IPS-20b (cell line): Measurements from ENCODE around the gene CYTH2.
A peak's percentile ranks its signal among the peaks of the same experiment; 100 is the strongest.

Experiments
- H3K27ac ChIP-seq: one replicate; pipeline ENCODE4 v1.5.1; 2013; ENCODE audit warnings: low read length
- H3K27me3 ChIP-seq: 2 replicates; pipeline ENCODE4 v1.6.1; 2013; ENCODE audit warnings: mild to moderate bottlenecking, low read length, inconsistent platforms; ENCODE audit not compliant: insufficient read depth
- H3K36me3 ChIP-seq: 2 replicates; pipeline ENCODE4 v1.6.1; 2013; ENCODE audit warnings: low read depth, mild to moderate bottlenecking, inconsistent platforms, low read length, moderate library complexity; ENCODE audit not compliant: insufficient read depth
- H3K4me1 ChIP-seq: 2 replicates; pipeline ENCODE4 v1.6.1; 2013; ENCODE audit warnings: mild to moderate bottlenecking, control low read depth, inconsistent platforms, low read length, moderate library complexity; ENCODE audit not compliant: insufficient read depth
- H3K4me3 ChIP-seq: 2 replicates; pipeline ENCODE4 v1.5.1; 2013; ENCODE audit warnings: mild to moderate bottlenecking, low read length, inconsistent platforms
- H3K9ac ChIP-seq: 2 replicates; pipeline ENCODE4 v1.6.1; 2013; ENCODE audit warnings: low read depth, mild to moderate bottlenecking, inconsistent platforms, low read length, moderate library complexity
- H3K9me3 ChIP-seq: 2 replicates; pipeline ENCODE4 v1.6.1; 2013; ENCODE audit warnings: mild to moderate bottlenecking, low read depth, low read length, inconsistent platforms; ENCODE audit not compliant: insufficient read depth

The CYTH2 gene

DNA sequence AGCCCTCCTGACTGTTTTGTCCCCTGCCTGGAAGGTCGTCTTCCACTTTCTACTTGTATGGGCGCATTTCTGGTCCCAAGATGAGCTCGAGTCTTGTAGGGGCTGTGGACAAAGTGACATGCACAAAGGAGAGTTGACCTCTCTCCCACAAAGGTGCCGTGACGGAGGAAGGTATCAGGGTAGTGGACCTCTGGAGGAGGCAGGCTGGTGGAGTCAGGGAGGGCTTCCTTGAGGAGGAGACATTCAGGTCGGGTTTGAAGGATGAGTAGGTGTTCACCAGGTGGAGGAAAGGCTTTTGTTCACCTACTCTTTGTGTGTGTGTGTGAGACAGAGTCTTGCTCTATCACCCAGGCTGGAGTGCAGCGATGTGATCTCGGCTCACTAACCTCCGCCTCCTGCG is 1.7 kb downstream of the CYTH2 start:
- H3K36me3 ChIP-seq: peaks cover 56% of the 10 kb centered on the region
- no peaks in the 10 kb centered on the region for H3K9me3 ChIP-seq
- no peak overlapping the region for H3K4me3 ChIP-seq
- no peaks in the 10 kb centered on the region for H3K4me1 ChIP-seq
- no peak overlapping the region for H3K9ac ChIP-seq
- no peaks in the 10 kb centered on the region for H3K27me3 ChIP-seq
- no peak overlapping the region for H3K27ac ChIP-seq

DNA sequence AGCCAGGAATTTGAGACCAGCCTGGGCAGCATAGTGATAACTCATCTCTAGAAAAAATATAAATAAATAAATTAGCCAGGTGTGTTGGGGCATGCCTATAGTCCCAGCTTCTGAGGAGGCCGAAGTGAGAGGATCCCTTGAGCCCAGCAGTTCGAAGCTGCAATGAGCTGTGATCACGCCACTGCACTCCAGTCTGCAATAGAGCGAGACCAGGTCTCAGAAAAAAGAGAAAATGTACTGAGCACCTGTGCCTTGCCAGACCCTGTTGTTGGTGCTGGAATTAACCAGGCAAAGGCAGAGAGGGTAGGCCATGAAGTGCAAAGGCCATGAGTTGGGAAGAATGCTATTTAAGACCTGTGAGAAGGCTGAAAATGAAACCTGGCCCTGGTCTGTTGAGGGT is 2.7 kb downstream of the CYTH2 start:
- Histone ChIP-seq H3K27ac (no peak overlapping the region), H3K9me3 (no peaks in the 10 kb centered on the region), H3K4me1 (no peaks in the 10 kb centered on the region), H3K27me3 (no peaks in the 10 kb centered on the region), H3K4me3 (no peak overlapping the region), H3K36me3 (peaks cover 66% of the 10 kb centered on the region), H3K9ac (no peak overlapping the region)

DNA sequence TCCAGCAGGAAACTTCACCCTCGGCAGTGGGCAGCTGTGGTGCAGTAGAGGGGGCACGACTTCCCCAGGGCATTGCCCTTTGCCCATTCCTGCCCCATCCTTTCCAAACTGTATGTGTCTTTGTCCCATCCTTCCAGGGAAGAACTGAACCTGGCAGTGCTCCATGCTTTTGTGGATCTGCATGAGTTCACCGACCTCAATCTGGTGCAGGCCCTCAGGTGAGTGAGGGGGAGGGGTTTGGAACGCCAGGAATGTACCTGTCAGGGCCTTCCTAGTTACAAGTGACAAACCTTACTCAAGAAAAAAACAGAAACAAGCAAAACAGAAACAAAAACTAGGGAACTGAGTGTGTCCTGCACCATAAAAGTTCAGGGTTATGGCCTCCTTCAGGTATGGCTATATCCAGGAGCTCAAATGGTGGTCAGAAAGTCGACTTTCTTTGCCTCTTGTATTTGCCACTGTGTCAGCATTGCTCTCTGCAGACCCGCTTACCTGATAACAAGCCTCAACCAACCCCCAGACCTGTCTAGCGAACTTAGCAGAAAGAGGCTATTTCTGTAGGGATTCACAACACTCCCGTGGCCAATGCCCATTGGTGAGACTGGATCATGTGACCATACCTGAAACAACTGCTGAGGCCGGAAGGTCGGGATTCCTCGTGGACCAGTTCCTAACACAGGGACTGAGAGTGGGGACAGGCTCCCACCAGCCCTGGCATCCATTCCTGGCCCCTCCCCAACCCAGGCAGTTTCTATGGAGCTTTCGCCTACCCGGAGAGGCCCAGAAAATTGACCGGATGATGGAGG is 4.2 kb downstream of the CYTH2 start:
- no peak overlapping the region for H3K4me3 ChIP-seq
- no peaks in the 10 kb centered on the region for H3K4me1 ChIP-seq
- no peaks in the 10 kb centered on the region for H3K27me3 ChIP-seq
- no peak overlapping the region for H3K27ac ChIP-seq
- H3K36me3 ChIP-seq: peaks cover 80% of the 10 kb centered on the region
- H3K9me3 ChIP-seq: no peaks in the 10 kb centered on the region
- no peak overlapping the region for H3K9ac ChIP-seq

DNA sequence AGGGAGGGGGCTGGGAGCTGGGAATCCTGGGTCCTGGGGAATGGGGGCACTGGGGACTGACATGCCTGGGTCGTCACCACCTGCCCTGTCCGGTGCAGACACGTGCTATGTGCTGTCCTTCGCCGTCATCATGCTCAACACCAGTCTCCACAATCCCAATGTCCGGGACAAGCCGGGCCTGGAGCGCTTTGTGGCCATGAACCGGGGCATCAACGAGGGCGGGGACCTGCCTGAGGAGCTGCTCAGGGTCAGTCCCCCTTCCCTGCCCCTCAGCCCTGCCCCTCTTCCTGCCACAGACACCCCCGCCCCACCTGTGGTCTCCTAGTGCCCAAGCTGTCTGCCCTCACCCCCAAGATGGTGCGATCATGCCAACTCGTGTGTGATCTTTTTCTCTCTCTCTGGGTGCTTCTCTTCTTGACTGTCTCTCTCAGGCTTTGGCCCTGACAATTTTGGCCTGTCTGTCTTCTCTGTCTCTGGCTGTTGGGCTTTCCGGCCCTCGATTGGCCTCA is 5.0 kb downstream of the CYTH2 start:
- no peak overlapping the region for H3K9ac ChIP-seq
- H3K4me3 ChIP-seq: no peak overlapping the region
- H3K27me3 ChIP-seq: no peaks in the 10 kb centered on the region
- peaks cover 85% of the 10 kb centered on the region for H3K36me3 ChIP-seq
- no peaks in the 10 kb centered on the region for H3K9me3 ChIP-seq
- no peak overlapping the region for H3K27ac ChIP-seq
- no peaks in the 10 kb centered on the region for H3K4me1 ChIP-seq

DNA sequence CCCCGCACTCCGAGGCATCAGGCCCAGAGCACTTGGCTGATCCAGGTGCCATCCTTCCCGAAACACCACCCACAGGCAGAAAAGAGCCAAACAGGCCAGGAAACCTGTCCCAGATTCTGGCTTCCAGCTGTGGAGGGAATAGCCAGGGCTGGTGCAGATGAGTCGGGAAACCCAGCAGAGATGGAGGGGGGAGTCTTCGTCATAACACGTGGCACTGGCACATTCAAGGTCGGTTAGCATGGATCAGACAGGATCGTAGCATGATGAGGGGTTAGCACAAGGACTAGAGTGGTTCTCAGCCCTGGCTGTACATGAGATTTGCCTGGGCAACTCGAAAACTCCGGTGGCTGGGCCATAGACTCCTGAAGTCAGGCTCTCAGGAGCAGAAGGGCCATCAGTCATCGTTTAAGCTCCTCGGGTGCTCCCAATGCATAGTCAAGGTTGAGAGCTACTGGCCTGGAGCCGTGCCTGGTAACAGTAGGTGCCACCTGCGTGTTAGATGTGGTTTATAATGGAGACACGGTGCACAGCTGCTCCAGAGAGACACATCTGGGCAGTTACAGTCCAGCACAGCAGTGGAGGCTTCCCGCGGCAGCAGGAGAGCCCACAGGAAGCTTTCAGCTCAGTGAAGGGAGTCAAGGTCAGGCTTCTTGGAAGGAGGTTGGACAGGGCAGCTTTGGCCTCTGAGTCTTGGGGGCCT is 6.3 kb downstream of the CYTH2 start:
- H3K9ac ChIP-seq: no peak overlapping the region
- H3K9me3 ChIP-seq: no peaks in the 10 kb centered on the region
- H3K36me3 ChIP-seq: peaks cover 91% of the 10 kb centered on the region
- H3K4me3 ChIP-seq: no peak overlapping the region
- H3K4me1 ChIP-seq: no peaks in the 10 kb centered on the region
- no peaks in the 10 kb centered on the region for H3K27me3 ChIP-seq
- no peak overlapping the region for H3K27ac ChIP-seq

DNA sequence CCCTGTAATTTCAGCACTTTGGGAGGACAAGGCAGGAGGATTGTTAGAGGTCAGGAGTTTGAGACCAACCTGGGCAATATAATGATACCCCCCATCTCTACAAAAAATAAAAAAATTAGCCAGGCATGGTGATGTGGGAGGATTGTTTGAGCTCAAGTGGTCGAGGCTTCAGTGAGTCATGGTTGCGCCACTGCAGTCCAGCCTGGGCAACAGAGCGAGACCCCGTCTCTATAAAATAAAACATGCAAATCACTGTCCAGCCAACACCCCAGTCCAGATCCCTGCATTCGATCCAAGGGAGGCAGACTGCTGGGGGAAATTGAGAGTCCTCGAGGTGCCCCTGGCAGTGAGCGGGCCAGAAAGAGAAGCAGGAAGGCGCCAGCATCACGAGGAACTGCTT is 7.0 kb downstream of the CYTH2 start:
- no peak overlapping the region for H3K27ac ChIP-seq
- H3K4me3 ChIP-seq: no peak overlapping the region
- no peak overlapping the region for H3K9ac ChIP-seq
- no peaks in the 10 kb centered on the region for H3K9me3 ChIP-seq
- peaks cover 85% of the 10 kb centered on the region for H3K36me3 ChIP-seq
- H3K27me3 ChIP-seq: no peaks in the 10 kb centered on the region
- no peaks in the 10 kb centered on the region for H3K4me1 ChIP-seq

DNA sequence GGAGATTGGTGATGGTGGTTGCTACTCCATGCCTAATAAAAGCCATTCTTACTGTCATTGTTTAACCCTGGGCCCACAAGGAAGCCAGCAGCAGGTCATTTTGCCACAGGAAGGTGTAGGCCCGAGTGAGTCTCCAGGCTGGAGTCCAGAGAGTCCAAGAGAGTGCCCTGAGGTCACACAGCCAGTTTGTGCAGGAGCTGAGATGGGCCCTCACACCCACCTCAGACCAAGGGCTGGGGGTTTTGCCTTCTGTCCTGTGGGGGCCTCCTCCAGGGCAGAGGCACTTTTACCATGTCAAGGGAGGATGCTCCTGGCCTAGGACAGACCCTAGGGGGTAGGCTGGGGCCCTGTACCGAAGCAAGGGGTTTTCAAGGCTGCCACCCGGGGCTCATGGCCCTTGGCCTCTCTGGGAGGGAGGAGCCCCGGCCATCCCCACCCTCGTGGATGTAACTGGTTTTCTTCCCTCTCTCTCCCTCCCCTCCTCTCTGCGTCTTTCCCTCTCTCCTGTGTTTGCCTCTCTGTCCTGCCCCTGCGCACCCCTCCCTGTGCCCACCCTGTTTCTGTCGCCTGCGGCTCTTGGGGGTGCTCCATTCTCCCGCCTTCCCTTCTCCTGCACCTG is 8.0 kb downstream of the CYTH2 start:
- Histone ChIP-seq H3K4me3 (no peak overlapping the region), H3K4me1 (no peaks in the 10 kb centered on the region), H3K36me3 (peaks cover 75% of the 10 kb centered on the region), H3K9me3 (no peaks in the 10 kb centered on the region), H3K27ac (no peak overlapping the region), H3K27me3 (no peaks in the 10 kb centered on the region), H3K9ac (no peak overlapping the region)

DNA sequence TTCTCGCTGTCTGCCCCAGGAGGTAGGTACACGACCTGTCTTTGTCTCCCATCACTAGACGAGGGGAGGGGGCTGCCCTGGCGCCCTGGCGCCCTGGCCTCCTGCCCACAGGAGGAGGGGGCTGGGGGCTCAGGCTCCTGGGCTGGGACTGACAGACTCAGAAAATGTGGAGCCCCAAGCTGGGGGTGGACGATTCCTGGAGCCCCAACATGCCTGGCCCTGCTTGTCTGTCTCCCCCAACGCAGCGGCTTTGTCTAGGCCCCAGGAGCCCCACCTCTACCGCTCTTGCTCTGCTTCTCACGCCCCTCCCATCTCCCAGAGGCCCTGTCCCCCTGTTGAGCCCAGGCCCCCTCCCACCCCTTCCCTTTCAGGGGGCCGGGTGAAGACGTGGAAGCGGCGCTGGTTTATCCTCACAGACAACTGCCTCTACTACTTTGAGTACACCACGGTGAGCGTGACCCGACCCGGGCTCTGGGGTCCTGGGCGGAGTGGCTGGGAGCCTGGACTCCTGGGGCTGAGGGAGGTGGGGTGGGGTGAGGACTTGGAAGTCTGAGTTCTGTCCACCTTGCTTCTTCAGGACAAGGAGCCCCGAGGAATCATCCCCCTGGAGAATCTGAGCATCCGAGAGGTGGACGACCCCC is 8.6 kb downstream of the CYTH2 start:
- no peaks in the 10 kb centered on the region for H3K9me3 ChIP-seq
- H3K27me3 ChIP-seq: no peaks in the 10 kb centered on the region
- H3K36me3 ChIP-seq: peaks cover 69% of the 10 kb centered on the region
- no peak overlapping the region for H3K9ac ChIP-seq
- no peak overlapping the region for H3K27ac ChIP-seq
- H3K4me1 ChIP-seq: no peaks in the 10 kb centered on the region
- H3K4me3 ChIP-seq: no peak overlapping the region

DNA sequence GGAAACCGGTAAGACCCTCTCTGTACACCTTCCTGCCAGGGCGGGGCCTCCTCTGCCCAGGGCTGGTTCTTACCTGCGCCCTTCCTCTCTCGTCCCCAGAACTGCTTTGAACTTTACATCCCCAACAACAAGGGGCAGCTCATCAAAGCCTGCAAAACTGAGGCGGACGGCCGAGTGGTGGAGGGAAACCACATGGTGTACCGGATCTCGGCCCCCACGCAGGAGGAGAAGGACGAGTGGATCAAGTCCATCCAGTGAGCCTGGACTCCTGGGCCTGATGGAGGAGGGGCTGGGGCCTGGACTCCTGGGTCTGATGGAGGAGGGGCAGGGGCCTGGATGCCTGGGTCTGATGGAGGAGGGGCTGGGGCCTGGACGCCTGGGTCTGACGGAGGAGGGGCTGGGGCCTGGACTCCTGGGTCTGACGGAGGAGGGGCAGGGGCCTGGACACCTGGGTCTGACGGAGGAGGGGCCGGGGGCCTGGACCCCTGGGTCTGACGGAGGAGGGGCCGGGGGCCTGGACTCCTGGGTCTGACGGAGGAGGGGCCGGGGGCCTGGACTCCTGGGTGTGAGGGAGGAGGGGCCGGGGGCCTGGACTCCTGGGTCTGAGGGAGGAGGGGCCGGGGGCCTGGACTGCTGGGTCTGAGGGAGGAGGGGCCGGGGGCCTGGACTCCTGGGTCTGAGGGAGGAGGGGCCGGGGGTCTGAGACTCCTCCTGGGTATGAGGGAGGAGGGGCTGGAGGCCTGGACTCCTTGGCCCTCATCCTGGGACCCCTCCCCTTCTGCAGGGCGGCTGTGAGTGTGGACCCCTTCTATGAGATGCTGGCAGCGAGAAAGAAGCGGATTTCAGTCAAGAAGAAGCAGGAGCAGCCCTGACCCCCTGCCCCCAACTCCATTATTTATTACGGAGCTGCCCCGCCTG is 9.4 kb downstream of the CYTH2 start:
- Histone ChIP-seq H3K9me3 (no peaks in the 10 kb centered on the region), H3K27ac (no peak overlapping the region), H3K27me3 (no peaks in the 10 kb centered on the region), H3K4me3 (no peak overlapping the region), H3K9ac (no peak overlapping the region), H3K4me1 (no peaks in the 10 kb centered on the region), H3K36me3 (peaks cover 62% of the 10 kb centered on the region)

DNA sequence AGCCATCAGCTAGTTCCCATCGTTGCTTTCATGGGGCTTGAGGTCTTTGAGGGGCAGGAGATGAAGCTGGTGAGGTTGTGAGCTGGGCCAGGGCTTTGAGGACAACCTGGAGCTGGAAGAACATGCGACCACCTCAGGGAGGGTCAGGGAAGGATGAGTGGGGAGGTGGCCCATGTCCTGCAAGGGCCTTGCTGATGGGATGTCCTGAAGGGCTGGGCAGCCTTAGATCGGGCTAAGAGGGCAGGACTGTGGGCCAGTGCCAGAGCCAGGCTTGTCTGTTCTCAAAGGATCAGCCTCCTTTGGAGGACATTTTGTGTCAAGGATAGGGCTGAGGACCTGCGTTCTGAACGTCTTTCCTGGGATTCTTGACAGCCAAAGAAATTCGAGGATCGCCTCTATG is 10.5 kb downstream of the CYTH2 start:
- Histone ChIP-seq H3K4me1 (no peaks in the 10 kb centered on the region), H3K4me3 (no peak overlapping the region), H3K27me3 (no peaks in the 10 kb centered on the region), H3K27ac (no peak overlapping the region), H3K36me3 (peaks cover 51% of the 10 kb centered on the region), H3K9ac (no peak overlapping the region), H3K9me3 (no peaks in the 10 kb centered on the region)

DNA sequence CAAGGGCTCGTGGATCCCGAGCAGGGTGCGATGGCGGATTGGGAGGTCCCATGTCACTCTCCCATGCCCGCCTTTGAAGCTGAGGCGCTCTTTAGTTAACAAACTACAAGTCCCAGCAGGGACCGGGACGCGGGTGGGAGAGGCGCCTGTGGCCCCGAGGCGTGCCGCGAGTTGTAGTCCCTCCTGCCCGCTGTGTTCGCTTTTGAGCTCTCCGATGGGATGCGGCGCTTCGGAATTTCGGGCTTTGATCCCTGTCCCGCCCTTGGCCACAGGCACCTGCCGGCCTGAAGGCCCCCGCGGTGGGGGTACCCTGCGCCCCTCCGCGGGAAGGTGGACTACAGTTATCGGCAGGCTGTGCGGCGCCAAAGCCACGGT is 11.0 kb downstream of the CYTH2 start:
- Histone ChIP-seq H3K36me3 (peaks cover 46% of the 10 kb centered on the region), H3K27ac (no peak overlapping the region), H3K27me3 (no peaks in the 10 kb centered on the region), H3K9me3 (no peaks in the 10 kb centered on the region), H3K4me3 (peak overlapping the region; percentile 33; the same call in 1 of the 2 replicates), H3K9ac (no peak overlapping the region), H3K4me1 (no peaks in the 10 kb centered on the region)
